Lung (tissue), 12 donors: ENCODE data around the gene MTA1. TPM values are rescaled to one million over a fixed set of nuclear protein-coding genes. Genes with fewer than 3 reads are reported as not detected.

Experiments
- ATAC-seq: fragments of 200-7000 bp; cut with Tn5 transposase; one replicate; pipeline ENCODE4 v1.9.1; 2020; ENCODE audit warnings: moderate number of reproducible peaks; ENCODE audit not compliant: insufficient read depth, low FRiP score
- DNase-seq, 3 donors: peaks; one replicate each; pipeline ENCODE4 v3.0.0-alpha.2; 2013 to 2017
- H3K27ac ChIP-seq, 2 donors: one replicate each; pipeline ENCODE4 v1.5.1; 2013; ENCODE audit warnings: mild to moderate bottlenecking in 2 of 2, moderate library complexity in 2 of 2, control low read depth in 1 of 2, inconsistent platforms in 1 of 2, low read depth in 1 of 2, low read length in 1 of 2
- H3K27me3 ChIP-seq, 3 donors: one replicate each; pipeline ENCODE4 v1.5.1; 2013; ENCODE audit warnings: low read length in 2 of 3; ENCODE audit not compliant: control insufficient read depth in 3 of 3, insufficient read depth in 3 of 3
- H3K36me3 ChIP-seq, 4 donors: one replicate each; pipeline ENCODE4 v1.5.1; 2013; ENCODE audit warnings: low read length in 4 of 4, mild to moderate bottlenecking in 1 of 4, moderate library complexity in 1 of 4; ENCODE audit not compliant: control insufficient read depth in 4 of 4, insufficient read depth in 4 of 4
- H3K4me1 ChIP-seq, 5 donors: one replicate each; pipeline ENCODE4 v1.5.1; 2013; ENCODE audit warnings: low read length in 5 of 5, mild to moderate bottlenecking in 2 of 5, moderate library complexity in 1 of 5; ENCODE audit not compliant: control insufficient read depth in 5 of 5, insufficient read depth in 5 of 5
- H3K4me3 ChIP-seq: one replicate; pipeline ENCODE4 v1.5.1; 2013; ENCODE audit warnings: mild to moderate bottlenecking, control low read depth, moderate library complexity
- H3K9ac ChIP-seq, 2 donors: one replicate each; pipeline ENCODE4 v1.5.1; 2013; ENCODE audit warnings: low read length in 2 of 2, control low read depth in 1 of 2; ENCODE audit not compliant: insufficient read depth in 1 of 2
- H3K9me3 ChIP-seq, 4 donors: one replicate each; pipeline ENCODE4 v1.5.1; 2013; ENCODE audit warnings: low read length in 3 of 4, mild to moderate bottlenecking in 1 of 4, moderate library complexity in 1 of 4; ENCODE audit not compliant: control insufficient read depth in 4 of 4, insufficient read depth in 3 of 4
- CTCF ChIP-seq: IDR thresholded peaks from 2 replicates; pipeline ENCODE4 v1.5.1; 2012; ENCODE audit warnings: mild to moderate bottlenecking; ENCODE audit errors: control extremely low read depth, extremely low read depth
- WGBS, 2 donors: extraction: QIAGEN DNeasy Blood & Tissue Kit; methylation state at CpG; one replicate each; pipeline ENCODE4 v1.1.7; 2013; 5-methylcytosine and 5-hydroxymethylcytosine counted together
- polyA plus RNA-seq, 2 donors: library from polyadenylated mRNA; stranded (reverse); fragments of 200-250 nt; gene quantifications; one replicate each; pipeline ENCODE4 v1.2.1, GENCODE V29; 2013
- total RNA-seq, 2 donors: library from RNA; depleted of rRNA in 1 of 2; stranded (reverse); fragments of >200 nt in 1 of 2; gene quantifications; one replicate each; pipeline ENCODE4 v1.2.1, GENCODE V29; 2014 to 2021
- donor health status: control.
- donor health status: control.
- donor health status: Bipolar disorder and iron deficiency.
- donor health status: healthy.
- donor health status: DM: yes; HTN: yes; CAD: no.

The MTA1 gene
- total and polyA plus RNA-seq, 4 donors: 40.2 to 113 (median 63.6) TPM

GRCh38 chr14:105445901-105446845 lies 26.5 kb downstream of the MTA1 start:
- no peak for TF ChIP-seq CTCF
- no peak for DNase-seq
- 89 to 93% methylated on average over 26 of the region's 26 CpGs for WGBS, 2 donors
- no peak overlapping the region for H3K4me3 ChIP-seq
- ATAC-seq: no peak
- H3K9ac ChIP-seq: no peak overlapping the region
- no peaks in the 10 kb centered on the region for H3K9me3 ChIP-seq
- H3K27ac ChIP-seq: no peak overlapping the region
- H3K27me3 ChIP-seq: no peaks in the 10 kb centered on the region
- H3K4me1 ChIP-seq: peaks cover 0 to 4% (median 0%) of the 10 kb centered on the region in 5 donors
- peaks cover 3 to 27% (median 12%) of the 10 kb centered on the region in 4 donors for H3K36me3 ChIP-seq

- TF ChIP-seq CTCF: no peak
- peaks cover 0 to 4% (median 0%) of the 10 kb centered on the region in 5 donors for H3K4me1 ChIP-seq
- DNase-seq (no peak), ATAC-seq (no peak)
- no peaks in the 10 kb centered on the region for H3K27me3 ChIP-seq
- no peak overlapping the region for H3K27ac ChIP-seq
- H3K4me3 ChIP-seq: no peak overlapping the region
- H3K36me3 ChIP-seq: peaks cover 3 to 25% (median 13%) of the 10 kb centered on the region in 4 donors
- no peaks in the 10 kb centered on the region for H3K9me3 ChIP-seq
- no peak overlapping the region for H3K9ac ChIP-seq
- 85% methylated on average over 14 of the region's 14 CpGs for WGBS, 2 donors
Measured at GRCh38 chr14:105446971-105447370, 27.3 kb downstream of the MTA1 start.

- H3K27me3 ChIP-seq: no peaks in the 10 kb centered on the region
- H3K4me1 ChIP-seq: peaks cover 0 to 4% (median 0%) of the 10 kb centered on the region in 5 donors
- no peak overlapping the region for H3K9ac ChIP-seq
- DNase-seq (no peak), ATAC-seq (no peak)
- TF ChIP-seq CTCF: no peak
- no peak overlapping the region for H3K4me3 ChIP-seq
- no peaks in the 10 kb centered on the region for H3K9me3 ChIP-seq
- H3K27ac ChIP-seq: no peak overlapping the region
- WGBS, 2 donors: 92 to 93% methylated on average over 31 of the region's 31 CpGs
- peaks cover 3 to 19% (median 12%) of the 10 kb centered on the region in 4 donors for H3K36me3 ChIP-seq
Measured at GRCh38 chr14:105447651-105448640, 28.3 kb downstream of the MTA1 start.
